Stimulated activated CD8-positive, alpha-beta memory T cell treated with anti-CD3 and anti-CD28 coated beads, Interleukin-12 subunit alpha, Interleukin-12 subunit beta, amount 100 ng/mL, for 24 hours (primary cell): Measurements from ENCODE around the gene FAM117B.
"Not testable (repeated sequence)": the region's sequence is repeated elsewhere in the genome, so short reads cannot be mapped to it uniquely, and the experiment has no call there.

Experiments used
- DNase-seq: peaks from one replicate; pipeline ENCODE4 v3.0.0-alpha.2; 2020; ENCODE audit errors: extremely low read depth

The FAM117B gene

GRCh38 chr2:202638721-202639120, 4.0 kb downstream of the FAM117B start:
- no peak for DNase-seq

GRCh38 chr2:202639231-202639630, 4.5 kb downstream of the FAM117B start:
- no peak for DNase-seq

GRCh38 chr2:202642567-202642966, 7.8 kb downstream of the FAM117B start:
- no peak for DNase-seq

DNA sequence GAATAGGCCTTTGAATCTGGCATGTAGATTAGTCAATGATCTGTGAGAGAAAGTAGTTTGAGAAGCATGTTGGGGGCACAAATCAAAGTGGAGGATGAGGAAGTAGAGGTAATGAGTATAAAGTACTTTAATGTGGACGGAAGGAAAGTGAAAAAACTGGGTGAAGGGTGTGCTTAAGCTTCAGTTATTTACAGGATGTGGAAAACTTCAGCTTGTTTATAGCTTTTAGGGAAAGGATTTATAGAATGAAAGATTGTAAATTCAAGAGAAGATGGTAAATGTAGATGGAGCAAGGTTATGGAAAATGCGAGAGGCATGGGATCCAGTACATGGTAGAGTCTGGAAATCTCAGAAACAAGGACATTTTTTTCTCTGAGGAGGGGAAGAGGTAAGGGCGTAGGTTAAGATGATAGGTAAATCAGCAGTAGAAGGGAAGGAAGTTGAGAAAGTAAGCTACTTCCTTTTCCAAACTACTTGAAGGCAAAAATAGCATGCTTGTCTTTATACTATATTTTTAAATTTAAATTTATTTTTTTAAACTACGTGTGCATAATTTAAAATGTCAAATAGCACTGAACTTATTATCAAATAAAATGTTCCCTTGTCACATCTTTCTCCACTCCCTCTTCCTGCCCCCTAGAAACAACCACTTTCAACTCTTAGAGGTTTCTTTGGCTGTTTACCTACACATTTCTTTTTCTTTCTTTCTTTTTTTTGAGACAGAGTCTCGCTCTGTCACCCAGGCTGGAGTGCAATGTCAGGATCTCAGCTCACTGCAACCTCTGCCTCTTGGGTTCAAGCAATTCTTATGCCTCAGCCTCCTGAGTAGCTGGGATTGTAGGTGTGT, 8.5 kb downstream of the FAM117B start:
- no peak for DNase-seq

- DNase-seq = no peak
Measured at GRCh38 chr2:202652119-202652518, 17.4 kb downstream of the FAM117B start.

- DNase-seq = no peak
Measured at GRCh38 chr2:202653890-202654289, 19.1 kb downstream of the FAM117B start.

DNA sequence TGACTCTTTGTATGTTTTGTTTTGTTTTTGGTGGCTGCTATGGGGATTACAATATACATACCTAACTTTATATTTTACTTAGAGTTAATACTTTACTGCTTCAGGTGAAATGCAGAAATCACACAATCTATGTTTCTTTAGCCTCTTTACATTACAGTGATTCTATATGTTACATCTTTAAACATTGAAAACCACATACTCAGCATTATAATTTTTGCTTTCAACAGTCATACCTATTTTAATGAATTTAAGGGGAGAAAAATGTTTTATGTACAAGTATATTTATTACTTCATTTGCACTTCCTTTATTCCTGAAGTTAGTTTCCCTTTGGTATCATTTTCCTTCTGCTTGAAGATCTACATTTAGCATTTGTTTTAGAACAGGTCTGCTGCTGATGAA, 23.1 kb downstream of the FAM117B start:
- DNase-seq = no peak

DNA sequence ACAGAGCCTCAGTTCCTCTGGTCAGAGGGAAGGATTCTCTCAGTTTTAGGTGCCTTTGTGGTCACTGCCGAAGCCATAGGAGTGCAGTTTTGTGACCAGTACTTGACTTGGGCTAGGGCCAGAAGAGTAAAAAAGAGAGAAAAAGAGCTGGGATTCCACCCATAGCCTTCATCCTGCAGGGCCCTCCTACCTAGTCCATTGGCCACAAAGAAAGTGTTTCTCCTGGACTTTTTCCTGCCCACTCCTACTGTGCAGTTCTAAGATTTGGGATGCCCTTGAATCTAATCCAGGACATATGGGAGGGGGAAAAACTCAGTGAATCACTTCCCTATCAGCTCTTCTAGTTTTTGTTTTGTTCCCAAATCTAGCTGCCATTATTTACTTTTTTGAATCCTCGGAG, 26.0 kb downstream of the FAM117B start:
- no peak for DNase-seq

DNA sequence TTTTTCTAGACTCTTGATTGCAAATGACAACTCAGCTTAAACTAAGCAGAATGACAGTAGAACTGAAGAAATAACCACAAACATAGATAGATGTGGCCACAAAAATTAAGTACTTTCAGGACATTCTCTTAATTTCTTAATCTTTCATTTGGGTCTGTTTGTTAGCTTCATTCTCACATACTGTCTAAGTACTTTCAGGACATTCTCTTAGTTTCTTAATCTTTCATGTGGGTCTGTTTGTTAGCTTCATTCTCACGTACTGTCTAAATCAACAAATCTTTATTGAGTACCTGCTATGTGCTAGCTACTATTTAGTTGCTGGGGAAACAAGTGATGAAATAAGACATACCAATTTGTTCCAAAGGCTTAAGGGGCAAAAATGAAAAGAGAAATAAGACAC, 35.1 kb downstream of the FAM117B start:
- DNase-seq = no peak

DNA sequence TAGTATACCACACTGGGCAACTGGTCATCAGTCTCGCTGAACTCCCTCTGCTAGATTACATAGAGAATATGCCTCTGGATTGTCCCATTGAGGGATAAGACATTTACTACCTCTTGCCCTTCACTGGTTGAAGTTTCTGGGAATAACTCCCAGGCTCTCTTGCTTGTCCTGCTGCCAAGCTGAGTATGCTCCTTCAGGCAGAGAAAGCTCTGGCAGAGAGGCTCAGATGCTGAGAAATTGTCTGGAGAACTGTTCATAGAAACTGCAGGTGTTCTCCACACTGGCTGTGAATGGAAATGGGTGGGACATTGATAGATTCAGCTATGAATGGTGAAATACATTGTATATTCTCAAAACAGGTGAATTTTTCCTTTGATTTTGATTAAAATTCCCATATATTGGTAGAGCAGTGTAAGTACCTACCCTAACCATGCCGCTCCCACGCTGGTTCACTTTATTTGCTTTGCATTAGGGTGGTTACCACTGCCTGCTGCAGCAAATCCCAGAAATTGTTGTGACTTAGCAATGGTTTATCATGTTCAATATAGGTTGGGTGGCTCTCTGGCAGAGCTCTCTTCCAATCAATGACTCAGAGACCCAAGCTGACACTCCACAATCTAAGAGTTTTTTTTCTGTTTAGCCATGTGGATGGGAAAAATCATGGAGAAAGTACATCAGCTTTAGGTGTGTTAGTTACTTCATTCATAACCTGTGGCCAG, 36.7 kb downstream of the FAM117B start:
- DNase-seq = no peak

DNA sequence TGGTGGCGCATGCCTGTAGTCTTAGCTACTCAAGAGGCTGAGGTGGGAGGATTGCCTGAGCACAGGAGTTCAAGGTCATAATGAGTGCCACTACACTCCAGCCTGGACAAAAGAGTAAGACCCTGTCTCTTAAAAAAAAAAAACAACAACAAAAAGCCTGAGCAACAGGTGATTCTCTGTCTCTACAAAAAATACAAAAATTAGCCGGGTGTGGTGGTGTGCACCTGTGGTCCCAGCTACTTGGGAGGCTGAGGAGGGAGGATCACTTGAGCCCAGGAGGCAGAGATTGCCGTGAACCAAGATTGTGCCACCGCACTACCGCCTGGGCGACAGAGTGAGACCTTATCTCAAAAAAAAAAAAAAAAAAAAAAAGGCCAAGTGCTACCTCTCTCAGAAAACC, 40.3 kb downstream of the FAM117B start:
- not testable (repeated sequence) for DNase-seq

- no peak for DNase-seq
Measured at GRCh38 chr2:202679980-202680379, 45.2 kb downstream of the FAM117B start.

DNA sequence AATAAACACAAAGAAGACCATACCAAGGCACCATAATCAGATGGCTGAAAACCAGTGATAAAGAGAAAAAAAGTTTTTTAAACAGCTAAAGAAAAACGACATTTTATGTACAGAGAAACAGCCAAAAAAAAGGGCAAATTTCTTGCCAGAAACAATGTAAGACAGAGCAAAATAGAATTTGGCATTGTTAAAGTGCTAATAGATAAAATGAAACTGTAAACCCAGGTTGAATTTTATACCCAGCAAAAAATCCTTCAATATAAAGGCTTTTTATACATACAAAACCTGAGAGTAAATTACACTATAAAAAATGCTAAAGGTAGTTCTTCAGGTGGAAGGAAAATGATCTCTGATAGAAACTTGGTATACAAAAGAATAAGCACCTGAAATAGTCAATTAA, 45.7 kb downstream of the FAM117B start:
- DNase-seq = no peak

DNA sequence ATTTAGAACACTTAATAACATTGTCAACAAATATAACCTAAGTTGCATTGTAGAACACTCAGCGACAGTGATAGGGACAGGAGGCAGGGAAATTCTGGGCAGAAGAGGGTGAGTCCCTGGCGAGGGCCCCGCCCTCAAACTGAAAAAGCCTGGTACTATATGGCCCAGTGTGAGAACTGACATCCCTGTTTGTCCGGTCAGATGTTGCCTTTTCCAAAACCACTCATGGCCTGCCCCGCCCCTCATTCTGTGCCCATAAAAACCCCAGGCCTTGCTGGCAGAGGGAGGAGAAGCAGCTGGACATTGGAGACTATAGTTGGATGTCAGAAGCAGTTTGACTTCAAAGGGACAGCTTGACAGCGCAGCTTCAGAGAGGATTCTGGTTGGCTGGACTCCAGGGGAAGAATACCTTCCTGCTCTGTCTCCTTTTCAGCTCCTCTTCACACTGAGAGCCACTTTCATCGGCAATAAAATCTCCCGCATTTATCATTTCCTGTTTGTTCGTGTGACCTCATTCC, 47.0 kb downstream of the FAM117B start:
- no peak for DNase-seq

GRCh38 chr2:202682274-202682673, 47.5 kb downstream of the FAM117B start:
- DNase-seq = no peak

GRCh38 chr2:202687276-202687675, 52.5 kb downstream of the FAM117B start:
- no peak for DNase-seq

DNA sequence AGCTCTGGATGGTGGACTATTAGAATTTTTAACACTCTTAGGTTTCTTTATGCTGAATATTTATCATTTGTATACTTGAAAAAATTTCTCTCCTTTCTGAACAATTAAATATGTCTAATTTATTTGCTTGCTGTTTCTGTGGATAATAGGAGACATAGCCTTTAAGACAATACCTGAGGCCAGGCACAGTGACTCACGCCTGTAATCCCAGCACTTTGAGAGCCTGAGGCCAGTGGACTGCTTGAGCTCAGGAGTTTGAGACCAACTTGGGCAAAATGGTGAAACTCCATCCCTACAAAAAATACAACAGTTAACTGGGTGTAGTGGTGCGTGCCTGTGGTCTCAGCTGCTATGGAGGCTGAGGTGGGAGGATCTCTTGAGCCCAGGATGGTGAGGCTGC, 54.7 kb downstream of the FAM117B start:
- no peak for DNase-seq

- no peak for DNase-seq
Measured at GRCh38 chr2:202689898-202690297, 55.1 kb downstream of the FAM117B start.

- no peak for DNase-seq
Measured at GRCh38 chr2:202690321-202690900, 55.6 kb downstream of the FAM117B start.

DNA sequence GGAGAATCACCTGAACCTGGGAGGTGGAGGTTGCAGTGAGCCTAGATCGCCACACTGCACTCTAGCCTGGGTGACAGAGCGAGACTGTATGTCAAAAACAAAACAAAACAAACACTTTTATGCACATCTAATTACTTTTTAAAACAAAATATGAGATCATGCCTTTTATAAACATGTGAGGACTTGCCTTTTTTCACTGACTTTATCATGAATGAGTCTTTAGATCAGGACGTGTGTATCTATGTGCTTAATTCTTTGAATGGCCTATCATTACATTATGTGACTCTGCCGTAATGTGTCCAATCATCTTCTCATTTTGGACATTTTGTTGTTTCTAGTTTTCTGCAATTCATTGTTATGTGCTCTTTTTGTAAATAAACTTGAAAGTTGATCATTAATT, 58.7 kb downstream of the FAM117B start:
- DNase-seq = no peak

DNA sequence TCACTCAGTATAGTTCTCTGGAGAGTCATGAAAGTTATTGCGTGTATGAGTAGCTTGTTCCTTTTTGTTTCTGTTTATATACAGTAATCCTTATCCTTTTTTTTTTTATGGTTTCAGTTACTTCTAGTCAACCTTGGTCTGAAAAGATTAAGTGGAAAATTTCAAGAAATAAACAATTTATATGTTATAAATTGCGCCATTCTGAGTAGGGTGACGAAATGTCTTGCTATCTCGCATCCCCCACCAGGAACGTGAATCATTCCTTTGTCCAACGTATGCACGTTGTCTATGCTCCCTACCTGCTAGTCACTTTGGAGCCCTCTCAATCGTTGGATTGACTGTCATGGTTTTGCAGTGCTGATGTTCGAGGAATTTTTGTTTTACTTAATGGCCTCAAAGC, 60.4 kb downstream of the FAM117B start:
- no peak for DNase-seq

DNA sequence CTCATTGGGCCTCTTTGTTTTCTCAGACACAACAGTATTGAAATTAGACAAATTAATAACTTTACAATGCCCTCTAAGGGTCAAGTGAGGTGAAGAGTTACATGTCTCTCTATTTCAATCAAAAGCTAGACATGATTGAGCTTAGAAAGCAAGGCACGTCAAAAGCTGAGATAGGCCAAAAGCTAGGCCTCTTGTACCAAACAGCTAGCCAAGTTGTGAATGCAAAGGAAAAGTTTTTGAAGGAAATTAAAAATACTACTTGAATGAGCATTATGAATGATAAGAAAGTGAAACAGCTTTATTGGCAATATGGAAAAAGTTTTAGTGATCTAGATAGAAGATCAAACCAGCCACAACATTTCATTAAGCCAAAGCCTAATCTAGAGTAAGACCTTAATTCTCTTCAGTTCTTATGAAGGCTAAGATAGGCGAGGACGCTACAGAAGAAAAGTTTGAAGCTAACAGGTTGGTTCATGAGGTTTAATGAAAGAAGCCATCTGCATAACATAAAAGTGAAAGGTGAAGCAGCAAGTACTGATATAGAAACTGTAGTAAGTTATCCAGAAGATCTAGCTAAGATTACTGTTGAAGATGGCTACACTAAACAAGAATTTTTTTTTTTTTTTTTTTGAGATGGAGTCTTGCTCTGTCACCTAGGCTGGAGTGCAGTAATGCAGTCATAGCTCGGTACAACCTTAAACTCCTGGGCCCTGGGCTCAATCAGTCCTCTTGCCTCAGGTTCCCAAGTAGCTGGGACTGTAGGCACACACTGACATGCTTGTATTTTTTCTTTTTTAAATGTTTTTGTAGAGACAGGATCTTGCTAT, 65.5 kb downstream of the FAM117B start:
- no peak for DNase-seq
